Measurements from ENCODE around the gene GBP7. TPM values are rescaled to one million over a fixed set of nuclear protein-coding genes. Genes with fewer than 3 reads are reported as not detected.
A peak's percentile ranks its signal among the peaks of the same experiment; 100 is the strongest.

The GBP7 gene
- total RNA-seq, 6 experiments from 2014 or later = 12.5 to 38.1 (median 23.6) TPM

GRCh38 chr1:89151047-89151446, 24.8 kb downstream of the GBP7 start:
- Histone ChIP-seq H3K4me1 (no peaks in the 10 kb centered on the region), H3K27ac (no peak overlapping the region), H3K27me3 (no peaks in the 10 kb centered on the region), H3K4me3 (no peak overlapping the region), H3K36me3 (peaks cover 0 to 50% (median 0%) of the 10 kb centered on the region in 4 donors), H3K9me3 (no peaks in the 10 kb centered on the region)
- 32% methylated on average over 1 of the region's 1 CpG for whole genome bisulfite sequencing (ENCODE audit: insufficient coverage, low coverage, low lambda C conversion rate, missing lambda C conversion rate)
- intact Hi-C loops (cut with DNase I) = no loop called here
- DNase-seq = no peak
- TF ChIP-seq POLR2A (IDR thresholded peaks at IDR 0.05) (no peak), CTCF (IDR thresholded peaks at IDR 0.05) (no peak)
- no peak for ATAC-seq

GRCh38 chr1:89149976-89150375, 25.8 kb downstream of the GBP7 start:
- DNase-seq (no peak), ATAC-seq (no peak)
- no peaks in the 10 kb centered on the region for H3K4me1 ChIP-seq
- no peak overlapping the region for H3K4me3 ChIP-seq
- peaks cover 0 to 57% (median 0%) of the 10 kb centered on the region in 4 donors for H3K36me3 ChIP-seq
- no peak for TF ChIP-seq CTCF (IDR thresholded peaks at IDR 0.05)
- TF ChIP-seq POLR2A (IDR thresholded peaks at IDR 0.05) = no peak
- 90% methylated on average over 3 of the region's 3 CpGs for WGBS (ENCODE audit: insufficient coverage, low coverage, low lambda C conversion rate, missing lambda C conversion rate)
- H3K27me3 ChIP-seq = no peaks in the 10 kb centered on the region
- no peak overlapping the region for H3K27ac ChIP-seq
- H3K9me3 ChIP-seq = no peaks in the 10 kb centered on the region
- intact Hi-C loops (cut with DNase I) = no loop called here

- Histone ChIP-seq H3K36me3 (peaks cover 0 to 61% (median 0%) of the 10 kb centered on the region in 4 donors), H3K27ac (no peak overlapping the region), H3K27me3 (no peaks in the 10 kb centered on the region), H3K4me3 (no peak overlapping the region), H3K9me3 (no peaks in the 10 kb centered on the region), H3K4me1 (no peaks in the 10 kb centered on the region)
- 62% methylated on average over 3 of the region's 3 CpGs for WGBS (ENCODE audit: insufficient coverage, low coverage, low lambda C conversion rate, missing lambda C conversion rate)
- ATAC-seq (peak; percentile 59 to 69 (median 68)), DNase-seq (peak in 1 of 3 donors; percentile 58)
- intact Hi-C loops (cut with DNase I) = no loop called here
- TF ChIP-seq CTCF (IDR thresholded peaks at IDR 0.05) (peak in 3 of 4 donors; percentile 18 to 25 (median 20)), POLR2A (IDR thresholded peaks at IDR 0.05) (no peak)
Measured at GRCh38 chr1:89149229-89149628, 26.6 kb downstream of the GBP7 start.

- Histone ChIP-seq H3K36me3 (peaks cover 0 to 66% (median 0%) of the 10 kb centered on the region in 4 donors), H3K27ac (peak overlapping the region in 1 of 3 donors; percentile 6), H3K9me3 (no peaks in the 10 kb centered on the region), H3K27me3 (no peaks in the 10 kb centered on the region), H3K4me1 (no peaks in the 10 kb centered on the region), H3K4me3 (no peak overlapping the region)
- WGBS (ENCODE audit: insufficient coverage, low coverage, low lambda C conversion rate, missing lambda C conversion rate) = 81% methylated on average over 3 of the region's 3 CpGs
- intact Hi-C loops (cut with DNase I) = no loop called here
- ATAC-seq (peak in 3 of 4 donors; percentile 14 to 63 (median 45)), DNase-seq (no peak)
- TF ChIP-seq POLR2A (IDR thresholded peaks at IDR 0.05) (no peak), CTCF (IDR thresholded peaks at IDR 0.05) (no peak)
Measured at GRCh38 chr1:89147678-89148658, 27.8 kb downstream of the GBP7 start.

Data from right lobe of liver (tissue), 6 donors.